22Rv1 (cell line): Measurements from ENCODE around the gene UGT2B15.

ENCODE experiments used
- CTCF ChIP-seq: fragments of 450-650 bp; IDR thresholded peaks from 2 replicates; pipeline ENCODE4 v1.5.1; 2017; ENCODE audit warnings: mild to moderate bottlenecking
- ZFX ChIP-seq: fragments of 450-650 bp; IDR thresholded peaks from 2 replicates; pipeline ENCODE4 v1.6.1; 2017; ENCODE audit warnings: antibody characterized with exemption, borderline replicate concordance

- no peak for TF ChIP-seq CTCF
- TF ChIP-seq ZFX, result no peak
Measured at GRCh38 chr4:68606240-68606639, 64.2 kb downstream of the UGT2B15 start.
